ENCODE data around the gene COL3A1. TPM values are rescaled to one million over a fixed set of nuclear protein-coding genes. Genes with fewer than 3 reads are reported as not detected.

COL3A1 gene
- total and polyA plus RNA-seq, 2 donors = 48.2 to 228 TPM

- no peak overlapping the region for H3K4me3 ChIP-seq (ENCODE audit: low read length in 2 of 2)
- no peaks in the 10 kb centered on the region for H3K27me3 ChIP-seq (ENCODE audit: control insufficient read depth in 2 of 2, insufficient read depth in 1 of 2, low read length in 1 of 2)
- H3K9me3 ChIP-seq (ENCODE audit: control insufficient read depth in 2 of 2, insufficient read depth in 1 of 2, low read length in 1 of 2) = no peaks in the 10 kb centered on the region
- no peak overlapping the region for H3K27ac ChIP-seq (ENCODE audit: low read depth in 1 of 2, low read length in 1 of 2)
- no peak for DNase-seq (ENCODE audit: low read depth in 6 of 9, low spot score in 9 of 9)
- H3K4me1 ChIP-seq (ENCODE audit: control insufficient read depth in 2 of 2, insufficient read depth in 2 of 2, low read length in 2 of 2) = no peaks in the 10 kb centered on the region
- no peaks in the 10 kb centered on the region for H3K36me3 ChIP-seq (ENCODE audit: control insufficient read depth in 2 of 2, insufficient read depth in 2 of 2, low read length in 1 of 2)
These were observed 21.3 kb upstream of the COL3A1 start for GRCh38 chr2:188952901-188953300.

- H3K4me3 ChIP-seq (ENCODE audit: low read length in 2 of 2) = no peak overlapping the region
- H3K27me3 ChIP-seq (ENCODE audit: control insufficient read depth in 2 of 2, insufficient read depth in 1 of 2, low read length in 1 of 2) = no peaks in the 10 kb centered on the region
- H3K9me3 ChIP-seq (ENCODE audit: control insufficient read depth in 2 of 2, insufficient read depth in 1 of 2, low read length in 1 of 2) = no peaks in the 10 kb centered on the region
- no peaks in the 10 kb centered on the region for H3K4me1 ChIP-seq (ENCODE audit: control insufficient read depth in 2 of 2, insufficient read depth in 2 of 2, low read length in 2 of 2)
- no peak for DNase-seq (ENCODE audit: low read depth in 6 of 9, low spot score in 9 of 9)
- WGBS = 93% methylated on average over 2 of the region's 2 CpGs
- no peak overlapping the region for H3K27ac ChIP-seq (ENCODE audit: low read depth in 1 of 2, low read length in 1 of 2)
- no peaks in the 10 kb centered on the region for H3K36me3 ChIP-seq (ENCODE audit: control insufficient read depth in 2 of 2, insufficient read depth in 2 of 2, low read length in 1 of 2)
These were observed 17.9 kb upstream of the COL3A1 start for GRCh38 chr2:188956290-188956689.

- Histone ChIP-seq H3K4me3 (ENCODE audit: low read length in 2 of 2) (no peak overlapping the region), H3K4me1 (ENCODE audit: control insufficient read depth in 2 of 2, insufficient read depth in 2 of 2, low read length in 2 of 2) (no peaks in the 10 kb centered on the region), H3K27me3 (ENCODE audit: control insufficient read depth in 2 of 2, insufficient read depth in 1 of 2, low read length in 1 of 2) (no peaks in the 10 kb centered on the region), H3K9me3 (ENCODE audit: control insufficient read depth in 2 of 2, insufficient read depth in 1 of 2, low read length in 1 of 2) (no peaks in the 10 kb centered on the region), H3K27ac (ENCODE audit: low read depth in 1 of 2, low read length in 1 of 2) (no peak overlapping the region), H3K36me3 (ENCODE audit: control insufficient read depth in 2 of 2, insufficient read depth in 2 of 2, low read length in 1 of 2) (no peaks in the 10 kb centered on the region)
- no peak for DNase-seq (ENCODE audit: low read depth in 6 of 9, low spot score in 9 of 9)
- 65% methylated on average over 5 of the region's 5 CpGs for WGBS
These were observed 17.2 kb upstream of the COL3A1 start for GRCh38 chr2:188956961-188957360.

- DNase-seq (ENCODE audit: low read depth in 6 of 9, low spot score in 9 of 9) = no peak
- WGBS = 94% methylated on average over 1 of the region's 1 CpG
These were observed 16.5 kb upstream of the COL3A1 start for GRCh38 chr2:188957646-188958045.

GRCh38 chr2:188963741-188964140 is 10.4 kb upstream of the COL3A1 start:
- 91% methylated on average over 3 of the region's 3 CpGs for WGBS

More at GRCh38 chr2:188957646-188958045, 16.5 kb upstream of the COL3A1 start:
- no peak overlapping the region for H3K4me3 ChIP-seq (ENCODE audit: low read length in 2 of 2)
- no peak overlapping the region for H3K27ac ChIP-seq (ENCODE audit: low read depth in 1 of 2, low read length in 1 of 2)
- no peaks in the 10 kb centered on the region for H3K4me1 ChIP-seq (ENCODE audit: control insufficient read depth in 2 of 2, insufficient read depth in 2 of 2, low read length in 2 of 2)
- no peaks in the 10 kb centered on the region for H3K9me3 ChIP-seq (ENCODE audit: control insufficient read depth in 2 of 2, insufficient read depth in 1 of 2, low read length in 1 of 2)
- H3K27me3 ChIP-seq (ENCODE audit: control insufficient read depth in 2 of 2, insufficient read depth in 1 of 2, low read length in 1 of 2) = no peaks in the 10 kb centered on the region
- H3K36me3 ChIP-seq (ENCODE audit: control insufficient read depth in 2 of 2, insufficient read depth in 2 of 2, low read length in 1 of 2) = no peaks in the 10 kb centered on the region

GRCh38 chr2:188964976-188965546 is 9.1 kb upstream of the COL3A1 start:
- H3K4me1 ChIP-seq (ENCODE audit: control insufficient read depth in 2 of 2, insufficient read depth in 2 of 2, low read length in 2 of 2) = no peaks in the 10 kb centered on the region
- no peak overlapping the region for H3K27ac ChIP-seq (ENCODE audit: low read depth in 1 of 2, low read length in 1 of 2)
- H3K36me3 ChIP-seq (ENCODE audit: control insufficient read depth in 2 of 2, insufficient read depth in 2 of 2, low read length in 1 of 2) = no peaks in the 10 kb centered on the region
- no peak overlapping the region for H3K4me3 ChIP-seq (ENCODE audit: low read length in 2 of 2)
- no peaks in the 10 kb centered on the region for H3K9me3 ChIP-seq (ENCODE audit: control insufficient read depth in 2 of 2, insufficient read depth in 1 of 2, low read length in 1 of 2)
- H3K27me3 ChIP-seq (ENCODE audit: control insufficient read depth in 2 of 2, insufficient read depth in 1 of 2, low read length in 1 of 2) = no peaks in the 10 kb centered on the region
- 94% methylated on average over 1 of the region's 1 CpG for WGBS
- no peak for DNase-seq (ENCODE audit: low read depth in 6 of 9, low spot score in 9 of 9)

More at GRCh38 chr2:188963741-188964140, 10.4 kb upstream of the COL3A1 start:
- Histone ChIP-seq H3K9me3 (ENCODE audit: control insufficient read depth in 2 of 2, insufficient read depth in 1 of 2, low read length in 1 of 2) (no peaks in the 10 kb centered on the region), H3K4me1 (ENCODE audit: control insufficient read depth in 2 of 2, insufficient read depth in 2 of 2, low read length in 2 of 2) (no peaks in the 10 kb centered on the region), H3K27ac (ENCODE audit: low read depth in 1 of 2, low read length in 1 of 2) (no peak overlapping the region), H3K4me3 (ENCODE audit: low read length in 2 of 2) (no peak overlapping the region), H3K36me3 (ENCODE audit: control insufficient read depth in 2 of 2, insufficient read depth in 2 of 2, low read length in 1 of 2) (no peaks in the 10 kb centered on the region), H3K27me3 (ENCODE audit: control insufficient read depth in 2 of 2, insufficient read depth in 1 of 2, low read length in 1 of 2) (no peaks in the 10 kb centered on the region)
- DNase-seq (ENCODE audit: low read depth in 6 of 9, low spot score in 9 of 9) = no peak

GRCh38 chr2:188965563-188965962 is 8.6 kb upstream of the COL3A1 start:
- no peak for DNase-seq (ENCODE audit: low read depth in 6 of 9, low spot score in 9 of 9)
- no peak overlapping the region for H3K27ac ChIP-seq (ENCODE audit: low read depth in 1 of 2, low read length in 1 of 2)
- no peaks in the 10 kb centered on the region for H3K36me3 ChIP-seq (ENCODE audit: control insufficient read depth in 2 of 2, insufficient read depth in 2 of 2, low read length in 1 of 2)
- 94% methylated on average over 2 of the region's 2 CpGs for WGBS
- no peaks in the 10 kb centered on the region for H3K4me1 ChIP-seq (ENCODE audit: control insufficient read depth in 2 of 2, insufficient read depth in 2 of 2, low read length in 2 of 2)
- no peak overlapping the region for H3K4me3 ChIP-seq (ENCODE audit: low read length in 2 of 2)
- H3K27me3 ChIP-seq (ENCODE audit: control insufficient read depth in 2 of 2, insufficient read depth in 1 of 2, low read length in 1 of 2) = no peaks in the 10 kb centered on the region
- no peaks in the 10 kb centered on the region for H3K9me3 ChIP-seq (ENCODE audit: control insufficient read depth in 2 of 2, insufficient read depth in 1 of 2, low read length in 1 of 2)

- no peak overlapping the region for H3K4me3 ChIP-seq (ENCODE audit: low read length in 2 of 2)
- H3K9me3 ChIP-seq (ENCODE audit: control insufficient read depth in 2 of 2, insufficient read depth in 1 of 2, low read length in 1 of 2) = no peaks in the 10 kb centered on the region
- H3K27me3 ChIP-seq (ENCODE audit: control insufficient read depth in 2 of 2, insufficient read depth in 1 of 2, low read length in 1 of 2) = no peaks in the 10 kb centered on the region
- no peaks in the 10 kb centered on the region for H3K4me1 ChIP-seq (ENCODE audit: control insufficient read depth in 2 of 2, insufficient read depth in 2 of 2, low read length in 2 of 2)
- no peaks in the 10 kb centered on the region for H3K36me3 ChIP-seq (ENCODE audit: control insufficient read depth in 2 of 2, insufficient read depth in 2 of 2, low read length in 1 of 2)
- no peak overlapping the region for H3K27ac ChIP-seq (ENCODE audit: low read depth in 1 of 2, low read length in 1 of 2)
- 91% methylated on average over 4 of the region's 4 CpGs for WGBS
- no peak for DNase-seq (ENCODE audit: low read depth in 6 of 9, low spot score in 9 of 9)
These were observed 8.0 kb upstream of the COL3A1 start for GRCh38 chr2:188966079-188966571.

- H3K4me3 ChIP-seq (ENCODE audit: low read length in 2 of 2) = no peak overlapping the region
- no peaks in the 10 kb centered on the region for H3K36me3 ChIP-seq (ENCODE audit: control insufficient read depth in 2 of 2, insufficient read depth in 2 of 2, low read length in 1 of 2)
- H3K27me3 ChIP-seq (ENCODE audit: control insufficient read depth in 2 of 2, insufficient read depth in 1 of 2, low read length in 1 of 2) = no peaks in the 10 kb centered on the region
- H3K9me3 ChIP-seq (ENCODE audit: control insufficient read depth in 2 of 2, insufficient read depth in 1 of 2, low read length in 1 of 2) = no peaks in the 10 kb centered on the region
- no peak overlapping the region for H3K27ac ChIP-seq (ENCODE audit: low read depth in 1 of 2, low read length in 1 of 2)
- DNase-seq (ENCODE audit: low read depth in 6 of 9, low spot score in 9 of 9) = no peak
- H3K4me1 ChIP-seq (ENCODE audit: control insufficient read depth in 2 of 2, insufficient read depth in 2 of 2, low read length in 2 of 2) = no peaks in the 10 kb centered on the region
- WGBS = 94% methylated on average over 3 of the region's 3 CpGs
These were observed 7.3 kb upstream of the COL3A1 start for GRCh38 chr2:188966728-188967440.
